COLO668 (cell line): ENCODE results near the gene PTPRN2.
A peak's percentile ranks its signal among the peaks of the same experiment; 100 is the strongest.
"Not testable (repeated sequence)": the region's sequence is repeated elsewhere in the genome, so short reads cannot be mapped to it uniquely, and the experiment has no call there.

Experiments
- DNase-seq: peaks from one replicate; lab custom pipeline; 2025; ENCODE audit not compliant: unreplicated experiment; lab: John Stamatoyannopoulos, UW

Gene PTPRN2

GRCh38 chr7:158534598-158534997 lies 53.0 kb downstream of the PTPRN2 start:
- DNase-seq: no peak

DNA sequence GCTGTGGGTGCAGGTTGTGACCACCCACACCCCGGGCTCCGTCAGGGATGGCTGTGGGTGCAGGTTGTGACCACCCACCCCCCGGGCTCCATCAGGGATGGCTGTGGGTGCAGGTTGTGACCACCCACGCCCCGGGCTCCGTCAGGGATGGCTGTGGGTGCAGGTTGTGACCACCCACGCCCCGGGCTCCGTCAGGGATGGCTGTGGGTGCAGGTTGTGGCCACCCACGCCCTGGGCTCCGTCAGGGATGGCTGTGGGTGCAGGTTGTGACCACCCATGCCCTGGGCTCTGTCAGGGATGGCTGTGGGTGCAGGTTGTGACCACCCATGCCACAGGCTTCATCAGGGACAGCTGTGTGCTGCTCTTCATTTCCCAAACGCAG lies 53.5 kb downstream of the PTPRN2 start:
- DNase-seq: not testable (repeated sequence)

- no peak for DNase-seq
Observed at GRCh38 chr7:158533386-158534133, 54.1 kb downstream of the PTPRN2 start.

DNA sequence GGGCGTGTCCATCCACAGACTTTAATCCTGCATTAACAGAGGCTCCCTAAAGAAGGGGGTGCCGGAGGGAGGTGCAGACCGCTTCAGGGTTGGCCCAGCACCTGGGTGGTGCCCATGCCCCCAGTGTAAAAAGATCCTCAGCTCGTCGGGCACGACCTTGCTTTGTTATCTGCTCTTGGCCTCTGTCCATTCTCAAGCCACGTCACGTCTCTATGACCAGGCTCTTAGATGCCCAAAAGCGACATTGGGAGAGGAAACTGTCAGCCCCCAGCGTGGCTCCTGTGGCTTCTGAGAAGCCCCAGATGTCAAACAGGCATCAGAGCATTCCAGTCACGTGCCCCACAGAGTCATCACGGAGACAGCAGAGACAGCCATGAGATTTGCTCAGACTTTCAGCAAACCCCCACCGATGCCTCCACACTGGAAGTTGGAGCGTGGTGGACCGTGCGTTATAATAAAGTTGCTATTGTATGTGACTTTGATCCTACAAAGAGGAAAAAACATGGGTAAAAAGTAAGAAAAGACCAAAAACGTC lies 55.5 kb downstream of the PTPRN2 start:
- DNase-seq: no peak

- DNase-seq: peak; percentile 74
Observed at GRCh38 chr7:158531661-158532060, 56.0 kb downstream of the PTPRN2 start.

DNA sequence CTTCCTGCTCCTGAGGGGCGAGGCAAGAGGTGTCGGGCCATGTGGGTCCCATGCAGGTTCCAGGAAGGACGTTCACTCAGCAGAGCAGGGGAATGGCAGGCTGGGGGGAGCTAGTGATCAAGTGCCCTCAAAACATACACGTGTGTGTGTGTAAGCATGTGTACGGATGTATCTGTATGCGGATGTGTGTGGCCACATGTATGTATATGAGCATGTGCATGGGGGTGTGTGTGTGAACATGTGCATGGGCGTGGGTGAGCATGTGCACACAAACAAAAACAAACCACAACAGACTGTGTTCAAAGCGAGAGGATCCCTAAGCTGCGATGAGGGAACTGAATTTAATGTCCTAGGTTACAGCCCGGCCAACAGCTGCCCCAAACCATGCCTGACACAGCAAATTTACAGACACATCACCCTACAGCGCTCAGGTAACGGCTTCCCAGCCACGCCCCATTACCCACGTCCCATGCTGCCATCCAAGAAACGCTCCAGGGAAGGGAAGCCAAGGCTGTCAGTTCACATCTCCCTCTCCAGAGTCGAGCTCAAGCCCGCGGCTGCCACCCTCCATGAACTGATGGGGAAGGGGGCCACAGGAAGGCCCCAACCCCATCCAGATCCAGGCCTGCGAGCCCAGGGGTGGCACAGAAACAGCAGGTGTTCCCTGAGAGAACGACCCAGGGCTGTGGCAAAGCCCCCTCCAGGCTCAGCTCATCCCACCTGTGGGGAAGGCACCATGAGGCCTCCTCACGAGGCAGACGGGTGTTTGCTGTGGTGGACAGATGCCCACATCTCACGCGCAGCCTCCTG lies 56.6 kb downstream of the PTPRN2 start:
- peak; percentile 61 for DNase-seq

- DNase-seq: no peak
Observed at GRCh38 chr7:158529181-158530096, 58.2 kb downstream of the PTPRN2 start.

DNA sequence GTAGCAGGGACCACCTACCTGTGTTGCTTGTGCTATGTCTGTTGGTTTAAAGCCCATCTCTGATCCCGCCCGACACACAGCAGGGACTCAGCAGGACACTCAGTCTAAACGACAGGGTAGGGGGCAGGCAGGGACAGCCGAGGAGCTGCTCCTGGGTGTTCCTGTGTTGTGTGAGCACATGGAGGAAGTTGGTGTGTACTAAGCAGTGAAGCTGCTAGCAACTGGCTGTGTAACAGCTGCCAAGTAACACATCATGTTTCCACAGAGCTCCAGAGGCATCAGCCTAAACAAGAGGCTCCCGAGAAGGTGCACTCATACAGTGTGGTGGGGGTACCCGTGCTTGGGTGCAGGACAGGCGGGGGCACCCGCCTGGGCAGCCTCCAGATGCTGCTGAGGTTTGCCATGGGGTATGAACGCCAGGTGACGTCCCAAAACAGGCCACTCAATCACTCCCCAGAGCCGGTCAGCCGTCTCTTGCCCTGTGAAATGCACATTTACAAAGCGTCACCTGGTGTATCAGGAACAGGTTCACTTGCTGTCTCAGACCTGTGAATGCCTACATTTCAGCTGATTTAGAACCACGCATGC lies 59.6 kb downstream of the PTPRN2 start:
- no peak for DNase-seq

DNA sequence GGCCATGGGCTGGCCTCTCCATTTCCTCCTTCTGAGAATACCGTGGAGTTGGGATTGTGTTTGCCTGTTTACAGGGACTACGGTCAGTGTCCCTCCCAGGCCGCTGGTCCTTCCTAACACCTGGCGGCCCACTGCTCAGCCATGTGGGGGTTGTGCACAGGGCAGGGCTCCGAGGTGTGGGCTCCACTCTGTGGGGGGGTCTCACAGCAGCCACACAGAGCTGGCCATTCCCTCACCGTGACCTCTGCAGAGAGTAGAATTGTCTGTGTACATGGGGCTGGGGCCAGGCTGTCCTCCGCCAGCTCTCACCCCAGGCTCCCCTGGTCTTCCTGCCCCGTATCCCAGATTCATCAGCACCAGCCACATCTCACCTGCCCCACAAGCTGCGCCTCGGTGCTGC lies 60.1 kb downstream of the PTPRN2 start:
- no peak for DNase-seq

- no peak for DNase-seq
Observed at GRCh38 chr7:158527038-158527437, 60.6 kb downstream of the PTPRN2 start.

GRCh38 chr7:158526531-158526930 lies 61.1 kb downstream of the PTPRN2 start:
- DNase-seq: no peak

GRCh38 chr7:158525648-158526484 lies 61.8 kb downstream of the PTPRN2 start:
- DNase-seq: no peak

- no peak for DNase-seq
Observed at GRCh38 chr7:158524749-158525635, 62.6 kb downstream of the PTPRN2 start.

- DNase-seq: peak; percentile 58
Observed at GRCh38 chr7:158524286-158524685, 63.3 kb downstream of the PTPRN2 start.

DNA sequence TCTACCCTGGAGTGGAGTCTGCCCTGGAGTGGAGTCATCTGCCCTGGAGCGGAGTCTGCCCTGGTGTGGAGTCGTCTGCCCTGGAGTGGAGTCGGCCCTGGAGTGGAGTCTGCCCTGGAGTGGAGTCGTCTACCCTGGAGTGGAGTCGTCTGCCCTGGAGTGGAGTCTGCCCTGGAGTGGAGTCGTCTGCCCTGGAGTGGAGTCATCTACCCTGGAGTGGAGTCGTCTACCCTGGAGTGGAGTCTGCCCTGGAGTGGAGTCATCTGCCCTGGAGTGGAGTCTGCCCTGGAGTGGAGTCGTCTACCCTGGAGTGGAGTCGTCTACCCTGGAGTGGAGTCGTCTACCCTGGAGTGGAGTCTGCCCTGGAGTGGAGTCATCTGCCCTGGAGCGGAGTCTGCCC lies 63.7 kb downstream of the PTPRN2 start:
- peak; percentile 14 for DNase-seq

DNA sequence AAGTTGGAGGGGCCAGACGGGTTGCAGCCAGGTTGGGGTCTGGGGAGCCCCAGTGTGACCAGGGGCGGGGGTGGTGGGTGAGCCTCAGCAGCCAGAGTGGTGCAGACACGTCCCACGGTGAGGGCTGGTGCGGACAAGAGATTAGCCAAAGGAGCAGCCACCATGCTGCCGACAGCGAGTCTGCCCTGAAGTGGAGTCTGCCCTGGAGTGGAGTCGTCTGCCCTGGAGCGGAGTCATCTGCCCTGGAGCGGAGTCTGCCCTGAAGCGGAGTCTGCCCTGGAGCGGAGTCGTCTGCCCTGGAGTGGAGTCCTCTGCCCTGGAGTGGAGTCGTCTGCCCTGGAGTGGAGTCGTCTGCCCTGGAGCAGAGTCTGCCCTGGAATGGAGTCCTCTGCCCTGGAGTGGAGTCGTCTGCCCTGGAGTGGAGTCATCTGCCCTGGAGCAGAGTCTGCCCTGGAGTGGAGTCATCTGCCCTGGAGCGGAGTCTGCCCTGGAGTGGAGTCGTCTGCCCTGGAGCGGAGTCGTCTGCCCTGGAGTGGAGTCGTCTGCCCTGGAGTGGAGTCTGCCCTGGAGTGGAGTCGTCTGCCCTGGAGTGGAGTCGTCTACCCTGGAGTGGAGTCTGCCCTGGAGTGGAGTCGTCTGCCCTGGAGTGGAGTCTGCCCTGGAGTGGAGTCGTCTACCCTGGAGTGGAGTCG lies 64.3 kb downstream of the PTPRN2 start:
- DNase-seq: not testable (repeated sequence)

DNA sequence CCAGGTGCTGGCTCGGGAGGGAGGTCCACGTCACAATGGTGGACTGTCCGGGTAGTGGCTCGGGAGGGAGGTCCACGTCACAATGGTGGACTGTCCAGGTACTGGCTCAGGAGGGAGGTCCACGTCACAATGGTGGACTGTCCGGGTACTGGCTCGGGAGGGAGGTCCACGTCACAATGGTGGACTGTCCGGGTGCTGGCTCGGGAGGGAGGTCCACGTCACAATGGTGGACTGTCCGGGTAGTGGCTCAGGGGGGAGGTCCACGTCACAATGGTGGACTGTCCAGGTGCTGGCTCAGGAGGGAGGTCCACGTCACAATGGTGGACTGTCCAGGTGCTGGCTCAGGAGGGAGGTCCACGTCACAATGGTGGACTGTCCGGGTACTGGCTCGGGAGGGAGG lies 65.8 kb downstream of the PTPRN2 start:
- DNase-seq: not testable (repeated sequence)

- DNase-seq: no peak
Observed at GRCh38 chr7:158520825-158521224, 66.8 kb downstream of the PTPRN2 start.
